Right ventricle myocardium superior (tissue), 1 donor: Measurements from ENCODE around the gene MERTK. TPM values are rescaled to one million over a fixed set of nuclear protein-coding genes. Genes with fewer than 3 reads are reported as not detected.
"Not testable (repeated sequence)": the region's sequence is repeated elsewhere in the genome, so short reads cannot be mapped to it uniquely, and the experiment has no call there.

Experiments used
- ATAC-seq: fragments of 200-7000 bp; cut with Tn5 transposase; one replicate; pipeline ENCODE4 v1.9.1; 2020; ENCODE audit warnings: mild to moderate bottlenecking; ENCODE audit not compliant: poor library complexity
- DNase-seq: peaks from one replicate; pipeline ENCODE4 v3.0.0-alpha.2; 2020
- intact Hi-C: fragments of 100-400 bp; cut with DNase I; formaldehyde crosslinking; loops from one replicate; pipeline ENCODE4 v1.11.2; 2022
- total RNA-seq: library from RNA; stranded (reverse); fragmentation: NEBNext Ultra II Directional; extraction: Animal tissue kit (Norgen Biotek cat#: 25700); gene quantifications from one replicate; pipeline ENCODE4 v1.2.1, GENCODE V29; 2021
- donor health status: DM: no; HTN: yes; CAD: no; lungs with severe emphysema.

The MERTK gene
- total RNA-seq, 1 donor from 2014 or later, result 5.0 TPM

GRCh38 chr2:111905990-111906735, 7.8 kb downstream of the MERTK start:
- peak; percentile 30 for ATAC-seq

GRCh38 chr2:111908578-111908977, 10.2 kb downstream of the MERTK start:
- DNase-seq, result no peak
- intact Hi-C loops, result no loop called here
- ATAC-seq, result peak; percentile 49

More at GRCh38 chr2:111905990-111906735, 7.8 kb downstream of the MERTK start:
- intact Hi-C loops, result no loop called here
- DNase-seq, result no peak

GRCh38 chr2:111909079-111909478, 10.7 kb downstream of the MERTK start:
- ATAC-seq, result no peak
- DNase-seq, result no peak
- intact Hi-C loops, result no loop called here

- DNase-seq, intact Hi-C loops, ATAC-seq: not testable (repeated sequence)
These were observed 11.6 kb downstream of the MERTK start for GRCh38 chr2:111909997-111910396.

- no peak for DNase-seq
- peak; percentile 49 for ATAC-seq
- intact Hi-C loops, result no loop called here
These were observed 12.3 kb downstream of the MERTK start for GRCh38 chr2:111910609-111911277.

GRCh38 chr2:111911295-111911977, 13.0 kb downstream of the MERTK start:
- DNase-seq, intact Hi-C loops, ATAC-seq: not testable (repeated sequence)

- intact Hi-C loops, result no loop called here
- DNase-seq (no peak), ATAC-seq (no peak)
These were observed 14.1 kb downstream of the MERTK start for GRCh38 chr2:111912547-111912946.

- ATAC-seq (no peak), DNase-seq (no peak)
- intact Hi-C loops, result no loop called here
These were observed 18.7 kb downstream of the MERTK start for GRCh38 chr2:111917106-111917505.

- no peak for DNase-seq
- no peak for ATAC-seq
- intact Hi-C loops, result no loop called here
These were observed 20.0 kb downstream of the MERTK start for GRCh38 chr2:111918383-111918806.

- ATAC-seq, result peak; percentile 23
- no peak for DNase-seq
- intact Hi-C loops, result no loop called here
These were observed 21.0 kb downstream of the MERTK start for GRCh38 chr2:111919365-111919764.

- ATAC-seq (peak; percentile 87), DNase-seq (peak; percentile 67)
- intact Hi-C loops, result no loop called here
These were observed 21.6 kb downstream of the MERTK start for GRCh38 chr2:111919794-111920608.

GRCh38 chr2:111923276-111923804, 24.9 kb downstream of the MERTK start:
- no peak for ATAC-seq
- no peak for DNase-seq
- intact Hi-C loops, result no loop called here

- intact Hi-C loops, result no loop called here
- no peak for ATAC-seq
- DNase-seq, result no peak
These were observed 26.3 kb downstream of the MERTK start for GRCh38 chr2:111924617-111925107.

GRCh38 chr2:111927723-111928122, 29.3 kb downstream of the MERTK start:
- intact Hi-C loops, result no loop called here
- ATAC-seq (no peak), DNase-seq (no peak)

GRCh38 chr2:111930409-111930808, 32.0 kb downstream of the MERTK start:
- ATAC-seq (no peak), DNase-seq (no peak)
- intact Hi-C loops, result no loop called here

GRCh38 chr2:111930875-111931274, 32.5 kb downstream of the MERTK start:
- ATAC-seq (no peak), DNase-seq (no peak)
- intact Hi-C loops, result no loop called here

- ATAC-seq, result no peak
- intact Hi-C loops, result no loop called here
- no peak for DNase-seq
These were observed 34.5 kb downstream of the MERTK start for GRCh38 chr2:111932841-111933291.

GRCh38 chr2:111933900-111934299, 35.5 kb downstream of the MERTK start:
- ATAC-seq, DNase-seq, intact Hi-C loops: not testable (repeated sequence)
